Right lobe of liver (tissue), 4 donors: ENCODE measurements around the gene KCNIP1.

ENCODE experiments used
- CTCF ChIP-seq, 4 donors: fragments of 200-600 bp in 3 of 4; fragments of 450-650 bp in 1 of 4; IDR thresholded peaks; one replicate each; pipeline versions ENCODE4 v1.5.1 to v1.8.0; 2016 to 2022; ENCODE audit warnings: antibody characterized with exemption in 4 of 4, mild to moderate bottlenecking in 2 of 4
- POLR2A ChIP-seq: fragments of 450-650 bp; IDR thresholded peaks from one replicate; pipeline ENCODE4 v1.6.1; 2017; ENCODE audit warnings: antibody characterized with exemption, mild to moderate bottlenecking
- donor health status: DM: no; HTN: no; CAD: no.
- donor health status: DM: no; HTN: no; CAD: no.
- donor health status: DM: no; HTN: yes; CAD: no.

GRCh38 chr5:170632266-170632984 lies 128.6 kb downstream of the KCNIP1 start:
- TF ChIP-seq CTCF (IDR thresholded peaks at IDR 0.05) (no peak), POLR2A (no peak)
